Neural progenitor cell (in vitro differentiated cells): ENCODE measurements around the gene LTC4S.

Source experiments
- CTCF ChIP-seq: fragments of 200-600 bp; sonication (generic); IDR thresholded peaks from 2 replicates; pipeline ENCODE4 v1.5.1; 2017; ENCODE audit warnings: antibody characterized with exemption, mild to moderate bottlenecking
- EZH2 ChIP-seq: fragments of 200-600 bp; sonication (generic); IDR thresholded peaks from 2 replicates; pipeline ENCODE4 v1.6.1; 2017; ENCODE audit warnings: antibody characterized with exemption, mild to moderate bottlenecking, moderate library complexity
- EZH2phosphoT487 ChIP-seq: fragments of 200-600 bp; sonication (generic); IDR thresholded peaks from 2 replicates; pipeline ENCODE4 v1.6.1; 2017; ENCODE audit warnings: antibody characterized with exemption

- TF ChIP-seq CTCF (no peak), EZH2 (no peak), EZH2phosphoT487 (no peak)
Observed at GRCh38 chr5:179840766-179841165, 47.0 kb downstream of the LTC4S start.
